NCI-H82 treated with DMSO at 0.1 percent for 48 hours (cell line): Measurements from ENCODE around the gene VAPA.

Experiments used
- DNase-seq: peaks from one replicate; lab custom pipeline; 2025; ENCODE audit not compliant: unreplicated experiment; lab: John Stamatoyannopoulos, UW

Gene VAPA

GRCh38 chr18:9913151-9913525 lies 678 bp upstream of the VAPA start:
- DNase-seq: no peak

GRCh38 chr18:9914334-9914583 lies 443 bp downstream of the VAPA start:
- DNase-seq: no peak

GRCh38 chr18:9914584-9915290 lies 921 bp downstream of the VAPA start:
- no peak for DNase-seq

GRCh38 chr18:9915291-9916076 lies 1.7 kb downstream of the VAPA start:
- no peak for DNase-seq

GRCh38 chr18:9916077-9916639 lies 2.3 kb downstream of the VAPA start:
- no peak for DNase-seq

- no peak for DNase-seq
These were observed 3.0 kb downstream of the VAPA start for GRCh38 chr18:9916808-9917207.

- DNase-seq: no peak
These were observed 4.3 kb downstream of the VAPA start for GRCh38 chr18:9918016-9918680.

- DNase-seq: no peak
These were observed 5.9 kb downstream of the VAPA start for GRCh38 chr18:9919564-9920232.

GRCh38 chr18:9922592-9923311 lies 8.9 kb downstream of the VAPA start:
- DNase-seq: no peak

GRCh38 chr18:9924371-9924943 lies 10.6 kb downstream of the VAPA start:
- no peak for DNase-seq

- no peak for DNase-seq
These were observed 11.6 kb downstream of the VAPA start for GRCh38 chr18:9925369-9925768.

- DNase-seq: no peak
These were observed 12.0 kb downstream of the VAPA start for GRCh38 chr18:9925795-9926194.

- no peak for DNase-seq
These were observed 12.5 kb downstream of the VAPA start for GRCh38 chr18:9926223-9926894.

- DNase-seq: no peak
These were observed 13.2 kb downstream of the VAPA start for GRCh38 chr18:9926977-9927376.

GRCh38 chr18:9927392-9928063 lies 13.7 kb downstream of the VAPA start:
- peak; percentile 19 for DNase-seq

- DNase-seq: no peak
These were observed 14.9 kb downstream of the VAPA start for GRCh38 chr18:9928646-9929259.

GRCh38 chr18:9930299-9930884 lies 16.6 kb downstream of the VAPA start:
- no peak for DNase-seq

- no peak for DNase-seq
These were observed 17.3 kb downstream of the VAPA start for GRCh38 chr18:9931146-9931545.

GRCh38 chr18:9931678-9932077 lies 17.9 kb downstream of the VAPA start:
- DNase-seq: no peak
